Endothelial cell (in vitro differentiated cells): Measurements from ENCODE around the gene DCAF8. TPM values are rescaled to one million over a fixed set of nuclear protein-coding genes. Genes with fewer than 3 reads are reported as not detected.

Experiments
- DNase-seq: peaks from one replicate; pipeline ENCODE4 v3.0.0; 2021; ENCODE audit warnings: low spot score
- H3K27ac Mint-ChIP-seq: one replicate; pipeline ENCODE4 v1.8.0; 2021; ENCODE audit warnings: mixed read lengths, inconsistent platforms; ENCODE audit not compliant: unreplicated experiment
- H3K27me3 Mint-ChIP-seq: one replicate; pipeline ENCODE4 v1.8.0; 2021; ENCODE audit warnings: mild to moderate bottlenecking, moderate library complexity, mixed read lengths, inconsistent platforms; ENCODE audit not compliant: unreplicated experiment
- H3K36me3 Mint-ChIP-seq: one replicate; pipeline ENCODE4 v1.8.0; 2021; ENCODE audit warnings: mild to moderate bottlenecking, low read depth, mixed read lengths, inconsistent platforms; ENCODE audit not compliant: unreplicated experiment
- H3K4me1 Mint-ChIP-seq: one replicate; pipeline ENCODE4 v1.8.0; 2021; ENCODE audit warnings: mild to moderate bottlenecking, mixed read lengths, inconsistent platforms; ENCODE audit not compliant: unreplicated experiment
- H3K4me3 Mint-ChIP-seq: one replicate; pipeline ENCODE4 v1.8.0; 2021; ENCODE audit warnings: mild to moderate bottlenecking, mixed read lengths, inconsistent platforms; ENCODE audit not compliant: unreplicated experiment
- H3K9me3 Mint-ChIP-seq: one replicate; pipeline ENCODE4 v1.8.0; 2021; ENCODE audit warnings: mixed read lengths, inconsistent platforms; ENCODE audit not compliant: unreplicated experiment
- total RNA-seq: library from RNA; stranded (reverse); fragmentation: NEBNext Ultra II Directional; extraction: Animal tissue kit (Norgen Biotek cat#: 25700); gene quantifications from one replicate; pipeline ENCODE4 v1.2.1, GENCODE V29; 2021; ENCODE audit not compliant: unreplicated experiment
- TF ChIP-seq, protein P1 (sequence below): fragments of 200-600 bp; sonication (generic); IDR thresholded peaks from one replicate; pipeline ENCODE4 v1.5.0; 2021; ENCODE audit warnings: antibody characterized with exemption; ENCODE audit not compliant: unreplicated experiment

The DCAF8 gene
- total RNA-seq, 1 donor from 2014 or later = 134 TPM

- DNase-seq = peak; percentile 94
Measured at GRCh38 chr1:160193091-160193819, 69.1 kb downstream of the DCAF8 start.

GRCh38 chr1:160192234-160192633 lies 70.1 kb downstream of the DCAF8 start:
- no peak for DNase-seq

More at GRCh38 chr1:160193091-160193819, 69.1 kb downstream of the DCAF8 start:
- Mint-ChIP-seq H3K4me3 (no peak overlapping the region), H3K9me3 (no peaks in the 10 kb centered on the region), H3K27ac (no peak overlapping the region), H3K36me3 (peaks cover 10% of the 10 kb centered on the region), H3K27me3 (peaks cover 5% of the 10 kb centered on the region), H3K4me1 (peaks cover 2% of the 10 kb centered on the region)
- TF ChIP-seq, protein P1, sequence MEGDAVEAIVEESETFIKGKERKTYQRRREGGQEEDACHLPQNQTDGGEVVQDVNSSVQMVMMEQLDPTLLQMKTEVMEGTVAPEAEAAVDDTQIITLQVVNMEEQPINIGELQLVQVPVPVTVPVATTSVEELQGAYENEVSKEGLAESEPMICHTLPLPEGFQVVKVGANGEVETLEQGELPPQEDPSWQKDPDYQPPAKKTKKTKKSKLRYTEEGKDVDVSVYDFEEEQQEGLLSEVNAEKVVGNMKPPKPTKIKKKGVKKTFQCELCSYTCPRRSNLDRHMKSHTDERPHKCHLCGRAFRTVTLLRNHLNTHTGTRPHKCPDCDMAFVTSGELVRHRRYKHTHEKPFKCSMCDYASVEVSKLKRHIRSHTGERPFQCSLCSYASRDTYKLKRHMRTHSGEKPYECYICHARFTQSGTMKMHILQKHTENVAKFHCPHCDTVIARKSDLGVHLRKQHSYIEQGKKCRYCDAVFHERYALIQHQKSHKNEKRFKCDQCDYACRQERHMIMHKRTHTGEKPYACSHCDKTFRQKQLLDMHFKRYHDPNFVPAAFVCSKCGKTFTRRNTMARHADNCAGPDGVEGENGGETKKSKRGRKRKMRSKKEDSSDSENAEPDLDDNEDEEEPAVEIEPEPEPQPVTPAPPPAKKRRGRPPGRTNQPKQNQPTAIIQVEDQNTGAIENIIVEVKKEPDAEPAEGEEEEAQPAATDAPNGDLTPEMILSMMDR = peak; percentile 89

GRCh38 chr1:160191756-160192155 lies 70.6 kb downstream of the DCAF8 start:
- Mint-ChIP-seq H3K4me1 (peaks cover 2% of the 10 kb centered on the region), H3K4me3 (no peak overlapping the region), H3K27ac (no peak overlapping the region), H3K9me3 (no peaks in the 10 kb centered on the region), H3K27me3 (peaks cover 3% of the 10 kb centered on the region), H3K36me3 (peaks cover 10% of the 10 kb centered on the region)
- no peak for DNase-seq
- TF ChIP-seq, protein P1 = no peak

More at GRCh38 chr1:160192234-160192633, 70.1 kb downstream of the DCAF8 start:
- no peak overlapping the region for H3K4me3 Mint-ChIP-seq
- no peak overlapping the region for H3K27ac Mint-ChIP-seq
- H3K27me3 Mint-ChIP-seq = peaks cover 5% of the 10 kb centered on the region
- H3K4me1 Mint-ChIP-seq = peaks cover 2% of the 10 kb centered on the region
- H3K9me3 Mint-ChIP-seq = no peaks in the 10 kb centered on the region
- TF ChIP-seq, protein P1 = no peak
- H3K36me3 Mint-ChIP-seq = peaks cover 10% of the 10 kb centered on the region

- Mint-ChIP-seq H3K27ac (peak within 1 kb of the TSS; percentile 38), H3K27me3 (peaks cover 2% of the 10 kb centered on the region), H3K4me1 (peaks cover 2% of the 10 kb centered on the region), H3K9me3 (no peaks in the 10 kb centered on the region), H3K4me3 (no peak within 1 kb of the TSS), H3K36me3 (peaks cover 10% of the 10 kb centered on the region)
- DNase-seq = no peak
- TF ChIP-seq, protein P1 = no peak
Measured at GRCh38 chr1:160189649-160190625, 72.4 kb downstream of the DCAF8 start, which contains the start of gene CASQ1. TSS of gene CASQ1 (plus strand) at chr1:160190575. CDS start at chr1:160190752, 177 bp downstream.
